Activated T-cell treated with anti-CD3 and anti-CD28 coated beads for 48 hours (primary cell): Measurements from ENCODE around the gene FAM43A.

Experiments
- DNase-seq: peaks from one replicate; pipeline ENCODE4 v3.0.0-alpha.2; 2020; ENCODE audit warnings: low read depth

FAM43A gene

DNA sequence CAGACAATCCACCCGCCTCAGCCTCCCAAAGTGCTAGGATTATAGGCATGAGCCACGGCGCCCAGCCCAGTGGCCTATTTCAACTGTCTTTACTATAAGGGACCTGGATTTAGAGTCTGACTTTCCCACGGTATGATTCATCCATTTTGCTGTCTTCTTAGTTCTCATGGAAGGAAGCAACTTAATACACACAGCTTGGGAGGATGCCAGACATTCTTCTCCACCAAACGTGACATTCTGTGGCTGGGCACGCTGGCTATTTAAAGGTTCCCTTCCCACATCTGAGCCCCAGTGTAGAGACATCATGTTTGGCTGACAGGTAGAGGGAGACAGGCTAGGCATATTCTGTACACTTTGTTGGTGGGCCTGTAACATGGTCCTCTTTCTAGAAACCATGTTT lies 26.2 kb downstream of the FAM43A start:
- DNase-seq, result no peak

DNA sequence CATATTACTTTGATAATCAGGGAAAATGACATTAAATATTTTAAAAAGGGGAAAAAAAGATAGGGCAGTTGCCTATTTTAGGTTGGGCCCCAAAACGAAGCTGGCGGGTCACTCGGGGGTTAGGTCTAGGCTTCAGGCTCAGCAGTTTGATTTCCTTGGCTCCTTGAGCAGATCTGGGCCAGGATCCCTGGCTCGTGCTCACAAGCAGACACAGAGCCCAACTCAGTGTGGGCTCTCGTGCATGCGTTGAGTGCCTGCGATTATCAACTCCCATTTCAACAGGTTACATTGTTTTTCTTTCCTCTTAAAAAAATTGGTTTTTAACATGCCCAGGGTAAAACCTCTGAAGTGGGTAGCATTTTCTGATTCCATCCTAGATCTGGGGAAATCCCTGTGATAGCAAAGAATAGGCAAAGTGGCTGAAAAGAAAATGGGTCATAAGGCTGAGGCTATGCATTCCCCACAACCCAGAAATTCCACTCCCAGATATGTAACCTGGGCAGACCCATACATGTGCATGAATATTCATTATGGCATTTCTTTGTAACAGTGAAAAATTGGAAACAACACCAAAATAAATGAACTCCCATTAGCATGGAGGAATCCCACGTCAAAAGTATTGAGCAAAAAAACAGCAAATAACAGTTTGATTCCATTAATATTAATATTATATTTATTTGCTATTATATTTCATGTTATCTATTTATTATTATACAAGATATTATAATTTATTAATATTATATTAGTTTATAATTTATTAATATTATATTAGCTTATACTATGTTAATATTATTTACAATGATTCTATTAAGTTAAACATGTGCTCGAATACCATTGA lies 27.8 kb downstream of the FAM43A start:
- no peak for DNase-seq

DNA sequence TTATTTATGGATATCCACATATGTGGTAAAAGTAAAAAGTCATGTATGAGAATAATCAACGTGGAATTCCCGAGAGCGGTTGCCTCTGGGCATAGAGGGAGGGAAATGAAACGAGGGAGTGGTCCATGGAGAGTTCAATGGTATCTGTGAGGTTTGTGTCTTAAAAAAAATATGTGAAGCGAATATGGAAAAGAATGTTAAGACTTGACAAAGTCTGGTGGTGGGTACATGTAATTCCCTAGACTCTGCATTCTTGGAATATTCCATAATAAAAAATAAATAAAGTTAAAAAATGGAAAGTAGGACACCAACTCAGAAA lies 28.4 kb downstream of the FAM43A start:
- DNase-seq, result no peak

DNA sequence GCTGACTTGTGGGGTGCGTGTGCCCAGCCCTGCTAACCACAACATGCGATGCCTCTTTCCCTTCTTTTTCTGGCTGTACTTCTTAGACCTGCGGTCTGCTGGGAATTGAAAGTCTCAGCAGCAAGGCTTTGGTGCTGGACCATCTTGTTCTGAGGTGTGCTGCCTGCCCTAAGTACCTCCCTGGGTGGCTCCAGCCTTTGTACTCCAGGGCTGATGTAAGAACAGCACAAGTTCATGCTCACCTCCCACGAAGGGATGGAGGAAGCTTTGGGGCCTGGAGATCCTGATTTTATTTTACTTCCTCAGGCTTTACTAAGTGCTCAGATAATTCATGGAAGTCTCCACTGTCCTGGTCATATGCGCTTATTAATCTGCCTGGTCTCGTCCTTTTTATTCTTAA lies 28.9 kb downstream of the FAM43A start:
- DNase-seq, result no peak

DNA sequence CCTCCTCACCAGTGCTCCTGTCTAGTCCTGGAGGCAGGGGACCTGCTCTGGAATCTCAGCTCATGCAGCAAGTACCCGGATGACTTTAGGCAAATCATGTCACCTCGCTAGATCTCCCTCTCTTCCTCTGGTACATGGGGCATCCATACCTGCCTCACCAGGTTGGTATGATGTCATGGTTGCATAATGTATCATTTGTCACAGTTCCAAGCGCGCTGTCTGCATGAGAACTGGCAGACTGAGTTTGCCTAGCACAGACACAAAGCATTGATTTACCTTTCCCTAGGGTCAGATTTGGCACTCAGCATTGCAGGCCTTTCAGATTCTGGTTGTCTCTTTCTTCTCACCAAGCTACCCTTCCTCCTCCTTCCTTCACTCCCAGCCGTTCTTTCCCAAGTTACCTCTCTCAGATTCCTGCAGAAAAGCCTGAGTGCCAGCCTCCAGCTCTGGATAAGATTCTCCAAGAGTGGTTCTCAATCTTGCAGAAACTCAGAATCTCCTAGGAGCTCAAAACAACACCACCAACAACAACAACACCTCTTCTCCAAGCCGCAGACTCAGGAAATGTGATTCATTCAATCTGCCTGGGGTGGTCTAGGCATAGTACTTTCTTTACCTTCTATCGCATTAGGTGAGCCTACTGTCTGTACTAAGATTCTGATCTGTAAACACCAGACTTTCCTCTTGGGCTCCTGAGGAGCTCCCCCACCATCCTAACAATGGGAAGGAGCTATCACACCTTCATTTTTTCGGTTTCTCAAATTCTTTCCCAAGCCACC lies 29.5 kb downstream of the FAM43A start:
- DNase-seq, result no peak

DNA sequence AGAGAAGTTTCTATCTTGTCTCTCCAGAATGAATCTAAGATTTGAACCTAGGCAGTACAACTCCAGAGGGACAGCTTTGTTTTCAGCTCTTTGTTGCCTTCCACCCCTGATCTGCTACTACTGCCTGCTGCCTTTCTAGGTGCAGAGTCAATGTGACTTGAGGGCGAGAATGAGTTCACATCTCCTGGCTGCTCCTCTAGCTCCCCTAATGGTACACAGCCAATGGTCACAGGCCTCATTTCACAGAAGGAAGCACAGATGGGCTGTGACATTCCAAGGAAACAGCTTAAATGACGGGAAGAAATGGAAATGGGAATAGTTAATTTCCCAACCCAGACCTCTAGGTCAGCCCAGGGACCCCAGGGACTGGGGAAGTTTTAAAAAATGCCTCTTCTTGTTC lies 32.4 kb downstream of the FAM43A start:
- DNase-seq, result no peak

DNA sequence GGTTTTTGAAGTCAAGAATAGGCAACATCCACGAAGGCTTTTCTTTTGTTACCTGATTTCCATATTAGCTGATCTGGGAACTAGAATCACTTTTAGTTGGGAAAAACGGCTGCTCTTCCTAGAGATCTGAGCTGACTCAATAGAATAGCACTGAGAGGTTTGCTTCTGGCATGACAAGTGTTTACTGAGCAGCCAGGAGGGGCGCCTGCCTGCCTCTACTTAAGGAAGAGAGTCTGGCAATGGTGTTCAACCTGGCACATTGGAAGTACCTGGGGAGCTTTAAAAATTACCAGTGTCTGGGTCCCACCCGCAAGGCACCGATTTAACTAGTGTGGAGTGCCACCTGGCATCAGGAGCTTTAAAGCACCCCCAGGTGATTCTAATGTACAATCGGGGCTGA lies 34.4 kb downstream of the FAM43A start:
- no peak for DNase-seq

DNA sequence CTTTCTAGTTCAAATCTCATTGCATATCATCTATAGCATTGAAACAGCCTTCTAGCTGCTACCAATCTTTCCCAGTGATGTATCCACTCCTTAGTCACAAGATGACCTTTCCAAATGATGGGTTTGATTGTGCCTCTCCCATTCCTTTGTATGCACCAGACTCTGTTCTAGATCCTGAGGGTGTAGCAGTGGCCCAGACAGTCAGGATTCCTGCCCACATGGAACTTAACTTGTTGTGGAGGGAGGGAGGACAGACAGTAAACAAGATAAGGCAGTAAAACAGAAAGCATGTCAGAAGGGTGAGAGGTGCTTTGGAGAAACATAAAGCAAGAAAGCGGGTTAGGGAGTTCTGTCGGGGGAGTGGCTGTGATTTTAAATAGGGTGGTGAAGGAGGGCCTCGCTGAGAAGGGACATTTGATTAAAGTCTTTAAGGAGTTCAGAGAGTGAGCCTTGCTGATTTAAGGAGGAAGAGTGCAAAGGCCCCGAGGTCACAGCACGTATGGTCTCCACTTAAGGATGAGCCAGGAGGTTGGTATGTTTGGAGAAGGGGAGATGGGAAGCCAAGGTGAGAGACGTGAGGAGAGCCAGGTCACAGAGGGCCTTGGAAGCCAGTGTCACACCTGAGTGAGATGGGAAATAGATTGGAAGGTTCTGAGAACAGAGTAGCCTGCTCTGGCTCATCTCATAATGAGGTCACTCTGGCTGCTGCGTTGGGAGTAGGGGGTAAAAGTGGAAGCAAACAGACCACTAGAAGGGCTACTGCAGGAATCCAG lies 38.3 kb downstream of the FAM43A start:
- no peak for DNase-seq

DNA sequence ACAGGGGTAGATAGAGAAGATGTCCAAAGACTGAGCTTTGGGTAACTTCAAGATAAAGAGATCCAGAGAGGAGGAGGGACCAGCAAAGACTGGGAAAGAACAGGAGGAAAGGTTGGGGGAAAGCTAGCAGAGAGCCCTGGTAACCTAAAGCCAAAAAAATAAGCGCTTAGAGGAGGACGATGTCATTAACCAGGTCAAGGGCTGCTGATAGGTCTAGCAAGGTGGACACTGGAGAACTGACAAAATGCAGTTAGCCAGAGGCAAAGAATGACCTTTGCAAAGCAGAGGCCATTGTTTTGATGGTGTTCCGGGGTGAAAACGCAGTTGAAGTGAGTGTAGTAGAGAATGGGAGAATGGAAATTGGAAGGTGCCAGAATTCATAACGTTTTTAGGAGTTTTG lies 39.7 kb downstream of the FAM43A start:
- no peak for DNase-seq

DNA sequence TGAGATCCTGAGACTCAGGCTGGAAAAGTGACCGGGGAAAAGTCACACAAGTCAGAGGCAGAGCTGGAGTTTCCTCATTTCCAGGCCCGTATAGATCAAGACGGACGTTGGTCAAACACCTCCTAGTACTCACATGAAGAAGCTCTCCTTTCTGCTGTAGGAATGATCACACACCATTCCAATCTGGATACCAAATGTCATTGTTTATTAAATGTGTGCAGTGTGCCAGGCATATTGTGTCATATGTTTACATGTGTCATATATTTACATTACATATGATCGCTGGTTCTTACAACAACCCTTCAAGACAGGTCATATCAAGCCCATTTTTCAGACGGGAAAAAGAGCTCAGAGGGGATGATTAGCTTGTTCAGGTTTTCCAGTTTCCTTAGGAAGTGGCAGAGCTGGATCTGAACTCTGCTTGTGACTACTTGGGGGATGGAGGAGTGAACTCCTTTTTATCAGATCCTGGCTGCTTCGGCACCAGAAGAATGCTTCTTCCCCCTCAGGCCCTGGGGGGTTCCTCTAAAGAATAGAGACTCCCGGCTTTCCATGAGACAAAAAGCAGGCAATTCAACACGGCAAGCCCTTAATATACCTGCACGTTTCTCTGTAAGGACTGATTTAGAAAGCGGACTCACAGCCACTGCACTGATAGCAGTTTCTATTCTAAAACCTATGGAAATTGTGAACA lies 41.9 kb downstream of the FAM43A start:
- no peak for DNase-seq

DNA sequence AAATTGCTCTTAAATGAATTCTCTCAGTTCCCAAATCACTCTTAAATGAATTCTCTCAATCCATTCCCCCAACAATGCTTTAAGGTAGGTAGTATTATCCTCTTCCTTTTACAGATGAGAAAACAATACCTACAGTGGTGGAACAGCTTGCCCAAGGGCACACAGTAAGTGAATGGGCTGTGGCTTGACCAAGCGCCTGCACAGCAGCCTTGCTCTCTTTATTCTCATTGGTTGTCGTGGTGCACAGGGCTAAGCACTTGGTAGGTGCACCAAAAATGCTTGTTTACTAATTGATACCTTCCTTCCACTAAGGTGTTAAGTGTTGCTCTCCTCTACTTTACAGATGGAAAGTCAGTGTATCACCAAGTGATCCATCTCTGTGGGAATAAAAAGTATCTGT lies 43.3 kb downstream of the FAM43A start:
- no peak for DNase-seq

DNA sequence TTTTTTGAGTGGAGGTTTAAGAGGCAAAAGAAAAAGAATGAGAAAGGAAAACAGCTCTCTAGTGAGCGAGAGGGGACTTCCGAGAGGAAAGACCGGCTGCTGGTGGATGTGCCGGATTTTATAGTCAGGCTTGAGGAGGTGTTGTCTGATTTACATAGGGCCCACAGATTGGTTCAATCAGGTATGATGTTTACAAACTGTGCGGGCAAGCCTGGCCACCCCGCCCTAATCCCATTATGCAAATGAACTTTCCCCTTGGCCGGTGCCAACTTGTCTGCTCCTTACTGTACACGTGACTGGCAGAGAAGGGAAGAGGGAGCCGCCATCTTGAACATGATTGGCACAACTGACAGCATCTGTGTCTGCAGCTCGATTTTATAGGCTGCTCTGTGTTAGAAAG lies 44.7 kb downstream of the FAM43A start:
- DNase-seq, result no peak

DNA sequence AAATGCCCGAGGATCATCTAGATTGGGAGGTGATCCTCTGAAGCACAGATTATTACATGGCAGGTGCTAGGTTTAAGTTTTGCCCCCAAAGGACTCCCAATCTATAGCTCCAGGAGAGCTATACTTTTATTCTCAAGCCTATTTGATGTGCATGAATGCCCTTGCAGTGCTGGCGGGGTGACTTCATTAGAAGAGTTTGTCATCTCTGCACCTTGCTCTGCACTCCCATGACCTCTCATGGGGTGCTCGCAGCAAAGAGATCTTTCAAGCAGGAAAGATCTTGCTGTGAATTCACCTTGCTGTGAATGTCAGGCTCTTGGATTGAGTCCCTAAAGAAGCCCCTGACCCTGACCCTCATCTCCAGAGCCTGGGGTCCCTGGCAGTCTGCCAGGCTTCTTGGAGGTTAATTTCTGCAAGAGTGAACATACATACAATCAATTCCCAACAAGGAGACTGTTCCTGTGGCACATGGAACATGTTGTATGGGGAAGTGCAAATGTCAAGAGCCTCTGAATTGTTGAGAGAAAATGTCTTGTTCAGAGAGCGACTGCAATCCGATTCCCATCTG lies 45.9 kb downstream of the FAM43A start:
- DNase-seq, result no peak

DNA sequence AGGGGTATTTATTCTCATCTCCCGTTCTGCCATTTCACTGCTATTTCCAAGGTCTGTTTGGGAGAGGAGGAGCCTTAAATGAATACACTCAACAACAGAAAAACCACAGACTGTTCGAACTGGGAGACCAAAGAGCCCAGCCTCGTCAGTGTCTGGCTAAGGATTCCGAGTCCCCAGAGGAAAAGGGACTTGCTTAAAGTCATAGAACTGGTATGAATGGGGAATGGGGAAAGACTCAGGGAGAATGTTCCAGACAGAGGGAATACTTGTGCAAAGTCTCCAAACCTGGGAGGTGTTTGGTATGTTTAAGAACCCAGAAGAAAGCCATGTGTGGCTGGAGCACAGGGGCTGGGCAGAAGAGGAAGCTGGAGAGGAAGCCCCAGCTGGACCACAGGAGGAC lies 46.9 kb downstream of the FAM43A start:
- no peak for DNase-seq

DNA sequence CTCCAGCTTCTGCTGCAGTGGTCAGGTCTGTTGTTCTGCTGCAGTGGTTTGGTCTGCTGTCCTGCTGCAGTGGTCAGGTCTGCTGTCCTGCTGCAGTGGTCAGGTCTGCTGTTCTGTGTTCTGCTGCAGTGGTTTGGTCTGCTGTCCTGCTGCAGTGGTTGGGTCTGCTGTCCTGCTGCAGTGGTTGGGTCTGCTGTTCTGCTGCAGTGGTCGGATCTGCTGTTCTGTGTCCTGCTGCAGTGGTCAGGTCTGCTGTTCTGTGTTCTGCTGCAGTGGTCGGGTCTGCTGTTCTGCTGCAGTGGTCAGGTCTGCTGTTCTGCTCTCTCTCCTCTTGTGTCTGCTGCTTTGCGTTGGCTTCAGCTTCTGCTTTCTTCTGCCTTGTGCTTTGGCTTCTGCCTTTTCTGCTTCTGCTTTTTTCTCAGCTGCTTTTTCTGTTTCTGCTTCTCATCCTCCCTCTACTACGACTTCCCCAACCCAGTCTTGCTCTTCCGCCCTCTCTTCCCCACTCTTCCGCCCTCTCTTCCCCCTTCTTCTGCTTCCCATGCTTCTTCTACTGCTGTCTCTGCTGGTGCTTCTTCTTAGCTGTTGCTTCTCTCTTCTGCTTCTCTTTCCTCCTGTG lies 50.7 kb downstream of the FAM43A start:
- no peak for DNase-seq

DNA sequence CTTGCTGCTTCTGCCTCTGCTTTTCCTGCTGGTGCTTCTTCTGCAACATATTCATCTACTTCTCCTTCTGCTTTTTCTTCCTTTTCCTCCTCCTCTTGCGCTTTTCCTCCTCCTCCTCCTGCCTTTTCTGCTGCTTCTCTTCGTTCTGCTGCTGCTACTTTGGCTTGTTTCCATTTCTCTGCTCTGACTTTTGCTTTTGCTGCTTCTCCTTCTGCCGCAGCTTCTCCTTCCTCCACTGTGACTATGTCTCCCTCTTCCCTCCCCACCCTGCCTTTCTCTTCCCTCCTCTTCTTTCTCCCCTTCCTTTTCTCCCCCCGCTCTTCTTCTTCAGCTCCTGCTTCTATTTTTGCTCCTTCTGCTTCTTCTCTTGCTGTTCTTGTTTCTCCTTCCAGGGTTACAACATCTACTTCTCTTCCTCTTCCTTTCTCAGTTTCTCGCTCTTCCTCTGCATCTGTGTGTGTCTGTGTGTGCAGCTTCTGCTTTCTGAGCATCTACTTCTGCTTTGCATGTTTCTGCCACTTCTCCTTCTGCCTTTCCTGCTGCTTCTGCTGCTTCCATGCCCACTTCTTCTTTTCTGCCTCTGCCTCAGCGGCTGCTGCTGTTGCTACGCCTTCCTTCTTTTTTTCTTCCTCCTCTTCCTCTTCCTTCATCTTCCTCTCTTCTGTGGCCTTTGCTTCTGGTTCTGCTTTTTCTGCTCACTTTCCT lies 51.4 kb downstream of the FAM43A start:
- DNase-seq, result no peak
